Limb (tissue), 2 donors: Measurements from ENCODE around the gene ILDR1.
"Not testable (repeated sequence)": the region's sequence is repeated elsewhere in the genome, so short reads cannot be mapped to it uniquely, and the experiment has no call there.

Source experiments
- DNase-seq, 2 donors: peaks; one replicate each; pipeline ENCODE4 v3.0.0-alpha.2; 2016; ENCODE audit errors: extremely low spot score in 2 of 2

ILDR1 gene

DNA sequence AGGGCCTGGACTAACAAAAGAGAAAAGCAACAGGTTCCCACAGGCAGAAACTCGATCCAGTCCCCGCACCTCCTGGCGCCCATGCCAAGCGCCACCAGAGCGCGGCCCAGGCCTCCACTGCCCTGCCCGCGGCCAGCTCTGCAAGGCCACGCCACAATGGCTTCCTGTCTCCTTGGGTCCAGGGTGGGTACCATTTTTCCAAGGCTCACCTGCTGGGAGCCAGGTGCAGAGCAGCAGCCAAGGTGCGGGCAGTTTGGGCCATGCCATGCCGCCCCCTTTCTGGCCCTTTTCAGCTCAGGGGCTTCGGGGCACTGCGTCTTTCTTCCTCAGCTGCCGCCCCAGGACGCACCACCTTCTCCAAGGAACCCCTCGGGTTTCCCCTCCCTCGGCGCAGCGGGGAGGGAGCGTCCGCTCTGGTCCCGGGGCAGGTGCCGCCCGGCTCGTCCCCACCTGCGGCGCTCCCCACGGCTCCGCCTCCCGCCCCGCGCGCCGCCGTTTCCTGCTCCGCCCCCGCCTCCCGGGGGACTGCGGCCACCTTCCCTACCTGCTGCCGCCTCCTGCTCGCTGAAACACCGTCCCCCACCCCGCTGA, at the start of gene ILDR1:
Gene ILDR1 (minus strand): TSS at position 437 of the 591 bp plus-strand sequence. CDS start 170 bp downstream, at position 267.
- DNase-seq, result no peak

DNA sequence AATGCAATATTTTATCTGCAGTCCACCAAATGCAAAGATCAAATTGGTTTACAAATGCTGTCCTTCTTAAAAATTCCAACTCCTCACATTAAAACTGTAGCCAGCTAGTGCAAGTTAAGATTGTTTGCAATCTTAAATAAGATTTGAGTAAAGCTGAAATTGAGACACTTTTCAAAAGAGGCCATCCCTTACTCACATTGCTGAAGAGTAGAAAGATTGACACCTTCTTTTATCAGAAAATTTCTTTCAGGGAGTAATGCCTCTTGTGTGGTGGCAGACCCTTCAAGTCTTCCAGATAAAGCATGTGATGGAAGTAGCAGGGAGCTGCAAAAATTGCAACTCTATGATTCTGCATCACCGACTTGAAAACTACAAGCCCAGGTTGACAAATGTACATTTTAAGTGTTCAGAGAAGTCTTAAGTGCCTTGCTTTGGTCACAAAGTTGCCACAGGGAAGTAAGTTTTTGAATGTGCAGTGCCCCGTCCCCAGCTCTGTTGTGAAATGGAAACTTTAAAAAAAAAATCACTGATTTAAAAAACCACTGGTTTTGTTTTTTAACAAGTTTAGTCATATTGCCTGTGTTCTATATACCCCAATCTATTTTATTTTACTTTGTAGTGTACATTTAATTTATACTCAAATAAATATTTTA, 45.7 kb upstream of the ILDR1 start:
- DNase-seq, result no peak

DNA sequence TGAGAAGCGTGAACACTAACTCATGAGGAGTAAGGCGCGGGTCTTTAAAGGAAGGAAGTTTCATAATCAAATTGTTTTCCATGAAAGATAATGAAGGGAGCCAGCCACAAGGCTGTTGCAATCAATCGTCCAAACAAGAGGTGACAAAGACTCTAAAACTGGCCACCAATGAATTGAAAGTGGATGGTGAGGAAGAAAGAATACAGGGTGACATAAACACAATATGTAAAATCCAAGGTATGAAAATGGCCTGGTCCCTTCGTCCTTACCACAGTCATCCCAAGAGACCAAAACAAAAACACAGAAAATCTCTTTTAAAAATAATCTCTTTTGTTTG, 45.1 kb upstream of the ILDR1 start:
- DNase-seq, result no peak

DNA sequence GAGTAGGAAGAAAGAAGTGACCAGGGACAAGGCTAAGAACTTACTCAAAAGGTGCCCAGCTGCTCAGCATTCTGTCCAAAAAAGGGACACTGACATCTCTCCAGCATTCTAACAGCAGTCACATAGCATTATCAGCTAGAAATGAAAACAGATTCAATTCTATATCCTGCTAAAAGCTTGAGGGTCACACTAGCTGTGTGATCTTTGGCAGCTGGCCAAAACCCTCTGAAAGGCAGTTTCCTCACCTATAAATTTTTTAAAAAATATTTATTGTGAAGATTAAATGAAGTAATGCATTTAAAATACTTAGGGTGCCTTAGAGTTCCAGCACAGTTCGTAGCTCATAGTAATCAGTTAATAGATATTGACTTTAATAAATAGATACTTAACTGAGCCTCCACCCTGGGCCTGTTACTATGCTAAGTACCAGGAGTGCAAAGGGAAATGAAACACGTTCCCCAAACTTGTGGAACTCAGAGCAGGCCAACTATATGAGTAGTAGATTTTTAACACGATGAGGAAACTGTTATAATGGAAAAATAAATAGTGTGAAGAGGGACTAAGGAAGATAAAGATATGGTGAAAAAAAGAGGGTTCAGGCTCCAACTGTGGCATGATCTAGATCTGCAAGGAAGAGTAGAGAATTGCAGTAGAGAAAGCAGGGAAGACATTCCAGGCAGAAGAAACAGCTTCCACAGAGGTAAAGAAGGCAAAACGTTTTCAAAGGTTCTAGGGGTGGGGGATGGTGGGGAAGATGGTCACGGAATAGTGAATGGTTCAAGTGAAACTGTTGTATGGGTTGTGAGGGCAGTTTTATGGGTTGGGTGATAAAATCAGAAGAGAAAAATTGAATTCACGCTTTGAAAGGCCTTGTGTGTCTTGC, 44.5 kb upstream of the ILDR1 start:
- no peak for DNase-seq

DNA sequence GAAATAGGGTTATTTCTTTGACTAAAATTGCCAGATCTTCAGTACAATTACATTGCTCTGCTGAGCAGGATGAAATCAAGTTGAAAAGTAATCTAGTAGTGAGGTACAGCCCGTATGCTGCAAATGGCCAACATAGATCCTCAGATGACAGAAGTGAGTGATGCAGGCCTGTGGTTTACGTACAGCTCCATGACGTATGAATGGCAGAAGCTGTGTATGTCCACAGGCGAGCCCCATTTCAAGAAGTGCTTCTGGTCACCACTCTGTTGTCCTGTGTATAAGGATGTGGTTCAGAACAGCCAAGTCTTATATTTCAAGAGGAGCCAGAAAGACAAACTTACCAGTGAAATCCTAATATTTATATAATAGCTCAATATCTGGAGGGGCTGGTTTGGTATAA, 42.3 kb upstream of the ILDR1 start:
- DNase-seq, result no peak

- DNase-seq, result no peak
Observed at GRCh38 chr3:122063908-122064307, 41.9 kb upstream of the ILDR1 start.

- no peak for DNase-seq
Observed at GRCh38 chr3:122060040-122060698, 38.1 kb upstream of the ILDR1 start.

- no peak for DNase-seq
Observed at GRCh38 chr3:122058294-122058693, 36.2 kb upstream of the ILDR1 start.

- no peak for DNase-seq
Observed at GRCh38 chr3:122057671-122058070, 35.6 kb upstream of the ILDR1 start.

GRCh38 chr3:122055215-122055614, 33.2 kb upstream of the ILDR1 start, which contains the start of gene CD86:
TSS of gene CD86 (plus strand) at chr3:122055362. CDS start at chr3:122055490, 128 bp downstream.
- DNase-seq, result no peak

DNA sequence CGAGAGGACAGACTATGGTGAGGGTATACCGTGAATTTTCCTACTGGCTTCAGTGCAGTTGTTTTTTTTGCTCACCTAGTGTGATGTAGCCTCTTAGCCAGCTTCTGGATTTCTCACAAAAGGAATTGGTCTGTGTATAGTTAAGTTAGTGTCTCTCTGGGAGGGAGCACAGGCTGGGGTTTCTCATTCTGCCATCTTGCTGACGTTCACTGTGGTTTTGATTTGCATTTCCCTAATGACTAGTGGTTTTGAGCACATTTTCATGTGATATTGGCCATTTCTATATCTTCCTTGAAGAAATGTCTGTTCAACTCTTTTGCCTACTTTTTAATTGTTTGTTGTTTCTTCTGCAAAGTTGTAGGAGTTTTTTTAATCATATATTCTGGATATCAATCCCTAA, 30.9 kb upstream of the ILDR1 start:
- no peak for DNase-seq

GRCh38 chr3:122047773-122048172, 25.7 kb upstream of the ILDR1 start:
- not testable (repeated sequence) for DNase-seq

GRCh38 chr3:122047296-122047695, 25.2 kb upstream of the ILDR1 start:
- not testable (repeated sequence) for DNase-seq

GRCh38 chr3:122033023-122033422, 11.0 kb upstream of the ILDR1 start:
- DNase-seq, result no peak

GRCh38 chr3:122032531-122032930, 10.5 kb upstream of the ILDR1 start:
- DNase-seq, result no peak

DNA sequence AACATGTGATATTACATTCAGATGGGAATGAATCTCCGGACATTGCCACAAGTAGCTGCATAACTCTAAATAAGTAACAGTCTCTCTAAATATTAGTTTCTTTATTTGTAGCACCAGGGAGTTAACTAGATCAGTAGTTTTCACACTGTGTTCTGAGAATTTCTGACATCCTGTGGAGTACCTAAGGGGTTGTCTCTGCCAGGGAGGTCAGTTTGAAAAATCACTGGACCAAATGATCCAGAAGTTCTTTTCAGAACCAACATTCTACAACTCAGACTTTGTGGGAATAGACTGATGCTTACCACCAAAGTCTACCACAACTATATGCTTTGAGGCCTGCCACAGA, 9.0 kb upstream of the ILDR1 start:
- DNase-seq, result no peak

DNA sequence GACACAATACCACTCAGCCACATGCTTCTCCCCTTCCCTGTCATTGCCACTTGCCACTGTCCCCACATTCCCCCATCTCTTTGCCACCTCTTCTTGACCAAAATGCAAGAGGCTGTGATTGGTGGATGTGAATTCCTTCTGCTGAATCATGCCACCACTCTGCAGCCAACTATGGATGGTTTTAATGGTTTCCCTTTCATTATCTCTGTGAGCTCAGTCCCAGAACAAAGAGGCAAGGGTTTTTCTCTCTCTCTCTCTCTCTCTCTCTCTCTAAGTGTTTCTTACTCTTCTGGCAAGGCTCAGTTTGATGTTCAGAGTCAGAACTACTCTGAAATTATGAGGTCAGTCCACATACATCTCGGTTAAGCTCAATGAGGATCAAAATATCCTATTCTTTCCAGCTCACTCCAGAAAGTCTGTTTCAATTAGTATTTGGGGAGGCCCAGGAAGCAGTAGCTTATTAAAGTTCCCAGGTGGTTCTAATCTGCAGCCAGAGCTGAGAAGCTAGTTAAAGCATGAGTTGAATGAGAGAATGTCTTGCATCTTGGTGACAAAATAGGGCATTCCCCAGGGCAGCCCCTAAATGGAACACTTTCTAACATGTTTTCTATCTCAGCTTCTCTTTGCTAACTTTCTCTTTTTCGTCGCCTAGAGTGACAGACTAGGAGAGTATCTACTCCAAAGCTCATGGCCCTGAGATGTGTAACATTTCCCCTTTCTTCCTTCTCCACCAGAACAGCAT, 8.5 kb upstream of the ILDR1 start:
- no peak for DNase-seq

- DNase-seq, result no peak
Observed at GRCh38 chr3:122025296-122025695, 3.2 kb upstream of the ILDR1 start.

GRCh38 chr3:122024800-122025199, 2.8 kb upstream of the ILDR1 start:
- DNase-seq, result no peak

- DNase-seq, result no peak
Observed at GRCh38 chr3:122023335-122023910, 1.4 kb upstream of the ILDR1 start.

GRCh38 chr3:122021037-122021436, 1.0 kb downstream of the ILDR1 start:
- DNase-seq, result no peak
